Measurements from ENCODE around the gene SFTA2. TPM values are rescaled to one million over a fixed set of nuclear protein-coding genes. Genes with fewer than 3 reads are reported as not detected.
A peak's percentile ranks its signal among the peaks of the same experiment; 100 is the strongest.

SFTA2 gene
- total RNA-seq, 1 experiment from 2014 or later: not detected

- TF ChIP-seq, protein P1, sequence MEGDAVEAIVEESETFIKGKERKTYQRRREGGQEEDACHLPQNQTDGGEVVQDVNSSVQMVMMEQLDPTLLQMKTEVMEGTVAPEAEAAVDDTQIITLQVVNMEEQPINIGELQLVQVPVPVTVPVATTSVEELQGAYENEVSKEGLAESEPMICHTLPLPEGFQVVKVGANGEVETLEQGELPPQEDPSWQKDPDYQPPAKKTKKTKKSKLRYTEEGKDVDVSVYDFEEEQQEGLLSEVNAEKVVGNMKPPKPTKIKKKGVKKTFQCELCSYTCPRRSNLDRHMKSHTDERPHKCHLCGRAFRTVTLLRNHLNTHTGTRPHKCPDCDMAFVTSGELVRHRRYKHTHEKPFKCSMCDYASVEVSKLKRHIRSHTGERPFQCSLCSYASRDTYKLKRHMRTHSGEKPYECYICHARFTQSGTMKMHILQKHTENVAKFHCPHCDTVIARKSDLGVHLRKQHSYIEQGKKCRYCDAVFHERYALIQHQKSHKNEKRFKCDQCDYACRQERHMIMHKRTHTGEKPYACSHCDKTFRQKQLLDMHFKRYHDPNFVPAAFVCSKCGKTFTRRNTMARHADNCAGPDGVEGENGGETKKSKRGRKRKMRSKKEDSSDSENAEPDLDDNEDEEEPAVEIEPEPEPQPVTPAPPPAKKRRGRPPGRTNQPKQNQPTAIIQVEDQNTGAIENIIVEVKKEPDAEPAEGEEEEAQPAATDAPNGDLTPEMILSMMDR (IDR thresholded peaks at IDR 0.05 in 2 of 3, conservative IDR thresholded peaks at IDR 0.05 in 1 of 3; ENCODE audit: borderline replicate concordance in 1 of 3, insufficient read depth in 1 of 3, low read depth in 2 of 3, low read length in 2 of 3): peak in 1 of 3 experiments; percentile 22; a peak in 2 of 6 replicates
- TF ChIP-seq, protein P2, sequence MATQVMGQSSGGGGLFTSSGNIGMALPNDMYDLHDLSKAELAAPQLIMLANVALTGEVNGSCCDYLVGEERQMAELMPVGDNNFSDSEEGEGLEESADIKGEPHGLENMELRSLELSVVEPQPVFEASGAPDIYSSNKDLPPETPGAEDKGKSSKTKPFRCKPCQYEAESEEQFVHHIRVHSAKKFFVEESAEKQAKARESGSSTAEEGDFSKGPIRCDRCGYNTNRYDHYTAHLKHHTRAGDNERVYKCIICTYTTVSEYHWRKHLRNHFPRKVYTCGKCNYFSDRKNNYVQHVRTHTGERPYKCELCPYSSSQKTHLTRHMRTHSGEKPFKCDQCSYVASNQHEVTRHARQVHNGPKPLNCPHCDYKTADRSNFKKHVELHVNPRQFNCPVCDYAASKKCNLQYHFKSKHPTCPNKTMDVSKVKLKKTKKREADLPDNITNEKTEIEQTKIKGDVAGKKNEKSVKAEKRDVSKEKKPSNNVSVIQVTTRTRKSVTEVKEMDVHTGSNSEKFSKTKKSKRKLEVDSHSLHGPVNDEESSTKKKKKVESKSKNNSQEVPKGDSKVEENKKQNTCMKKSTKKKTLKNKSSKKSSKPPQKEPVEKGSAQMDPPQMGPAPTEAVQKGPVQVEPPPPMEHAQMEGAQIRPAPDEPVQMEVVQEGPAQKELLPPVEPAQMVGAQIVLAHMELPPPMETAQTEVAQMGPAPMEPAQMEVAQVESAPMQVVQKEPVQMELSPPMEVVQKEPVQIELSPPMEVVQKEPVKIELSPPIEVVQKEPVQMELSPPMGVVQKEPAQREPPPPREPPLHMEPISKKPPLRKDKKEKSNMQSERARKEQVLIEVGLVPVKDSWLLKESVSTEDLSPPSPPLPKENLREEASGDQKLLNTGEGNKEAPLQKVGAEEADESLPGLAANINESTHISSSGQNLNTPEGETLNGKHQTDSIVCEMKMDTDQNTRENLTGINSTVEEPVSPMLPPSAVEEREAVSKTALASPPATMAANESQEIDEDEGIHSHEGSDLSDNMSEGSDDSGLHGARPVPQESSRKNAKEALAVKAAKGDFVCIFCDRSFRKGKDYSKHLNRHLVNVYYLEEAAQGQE (IDR thresholded peaks at IDR 0.05; ENCODE audit: low read depth): no peak
Observed at GRCh38 chr6:30914076-30914853, 17.7 kb downstream of the SFTA2 start, which contains the start of gene VARS2 (continued).

DNA sequence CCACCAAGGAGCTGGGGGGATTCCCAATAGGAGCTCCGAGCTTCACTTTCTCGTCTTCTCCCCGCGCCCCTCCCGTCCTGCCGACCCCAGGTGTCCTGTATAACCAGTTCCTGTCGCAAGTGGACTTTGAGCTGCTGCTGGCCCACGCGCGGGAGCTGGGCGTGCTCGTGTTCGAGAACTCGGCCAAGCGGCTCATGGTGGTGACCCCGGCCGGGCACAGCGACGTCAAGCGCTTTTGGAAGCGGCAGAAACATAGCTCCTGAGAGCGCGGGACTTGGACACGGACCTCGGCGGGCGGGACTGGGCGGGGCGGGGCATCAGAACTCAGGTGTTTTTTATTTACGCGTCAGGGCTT is 18.3 kb downstream of the SFTA2 start:
- ChIA-PET POLR2A (interaction anchor here (0.6 to 2.0 kb wide), 6 partner anchors 28 to 174 kb away, joined by 3 to 8 read pairs (median 4); partner anchors contain the start of gene DDR1), RAD21 (ENCODE audit: low non-redundant PET in 1 of 2, low total read pairs in 2 of 2, uncharacterized antibody in 2 of 2, unreplicated experiment in 2 of 2) (interaction anchor here (0.6 to 1.2 kb wide), 6 partner anchors 31 to 166 kb away, joined by 3 to 5 read pairs (median 4); no protein-coding TSS in a partner anchor), CTCF (interaction anchor here (1.0 to 5.0 kb wide), 13 partner anchors 30 to 183 kb away, joined by 3 to 66 read pairs (median 5); partner anchors contain the start of gene DDR1)
- Histone ChIP-seq H3K9ac (ENCODE audit: low read length) (peak overlapping the region; percentile 83), H3K4me1 (ENCODE audit: control insufficient read depth in 1 of 2, insufficient read depth in 2 of 2, low read length in 2 of 2) (peaks cover 14 to 32% of the 10 kb centered on the region in 2 experiments; a peak in 3 of 4 replicates), H3K27me3 (ENCODE audit: insufficient read depth, low read length) (no peaks in the 10 kb centered on the region), H2AFZ (ENCODE audit: low read depth, low read length, poor library complexity, severe bottlenecking) (no peak overlapping the region), H4K20me1 (ENCODE audit: insufficient read depth) (no peaks in the 10 kb centered on the region), H3K4me2 (ENCODE audit: low read length) (peak overlapping the region; percentile 87), H3K36me3 (ENCODE audit: control insufficient read depth in 1 of 2, insufficient read depth in 2 of 2, low read length in 2 of 2) (peaks cover 18 to 36% of the 10 kb centered on the region in 2 experiments; a peak in 3 of 4 replicates), H3K79me2 (ENCODE audit: insufficient read depth, low read length) (peaks cover 8% of the 10 kb centered on the region), H3K9me2 (ENCODE audit: insufficient read depth) (no peaks in the 10 kb centered on the region), H3K4me3 (replicated peaks in 1 of 2; ENCODE audit: low read depth in 1 of 2, low read length in 2 of 2) (peak overlapping the region; percentile 17 to 72), H3K9me3 (ENCODE audit: control insufficient read depth in 1 of 2, insufficient read depth in 1 of 2, low read depth in 1 of 2, low read length in 2 of 2) (no peaks in the 10 kb centered on the region), H3K27ac (ENCODE audit: low read depth, low read length) (peak overlapping the region; percentile 71)
- DNase-seq (ENCODE audit: low read depth, low spot score): no peak
- intact Hi-C loops (cut with micrococcal nuclease): loop anchor here (1.0 to 2.0 kb wide), 3 partner anchors 85 to 279 kb away; no protein-coding TSS in a partner anchor
- ATAC-seq: no peak
- TF ChIP-seq FOSL1 (IDR thresholded peaks at IDR 0.05; ENCODE audit: low read depth): no peak
- TF ChIP-seq ELF1 (IDR thresholded peaks at IDR 0.05; ENCODE audit: borderline replicate concordance, low read depth): no peak
- TF ChIP-seq EGR1 (IDR thresholded peaks at IDR 0.05; ENCODE audit: low read depth): no peak
- TF ChIP-seq RAD21 (IDR thresholded peaks at IDR 0.05; ENCODE audit: low read depth): no peak
- TF ChIP-seq POLR2AphosphoS5 (IDR thresholded peaks at IDR 0.05; ENCODE audit: low read depth, low read length): no peak
- TF ChIP-seq EZH2phosphoT487 (IDR thresholded peaks at IDR 0.05; ENCODE audit: borderline replicate concordance): no peak
- TF ChIP-seq, protein P1 (IDR thresholded peaks at IDR 0.05 in 2 of 3, conservative IDR thresholded peaks at IDR 0.05 in 1 of 3; ENCODE audit: borderline replicate concordance in 1 of 3, insufficient read depth in 1 of 3, low read depth in 2 of 3, low read length in 2 of 3): no peak
- no peak for TF ChIP-seq CEBPB (IDR thresholded peaks at IDR 0.05; ENCODE audit: low read depth)
- TF ChIP-seq SIN3A (IDR thresholded peaks at IDR 0.05; ENCODE audit: low read depth): no peak
- TF ChIP-seq TCF7L2 (IDR thresholded peaks at IDR 0.05; ENCODE audit: borderline replicate concordance, extremely low read depth, insufficient read depth, insufficient read length): no peak
- no TSS peak for BruUV-seq (replicated peaks)
